Esophagus squamous epithelium (tissue), 5 donors: ENCODE data around the gene RCSD1. TPM values are rescaled to one million over a fixed set of nuclear protein-coding genes. Genes with fewer than 3 reads are reported as not detected.

Source experiments
- DNase-seq: peaks from one replicate; lab custom pipeline; 2025; lab: John Stamatoyannopoulos, UW
- H3K27ac ChIP-seq, 4 donors: fragments of 200-600 bp; sonication (generic); one replicate each; pipeline ENCODE4 v1.5.1; 2016 to 2019; ENCODE audit warnings: mild to moderate bottlenecking in 1 of 4
- H3K27me3 ChIP-seq, 4 donors: fragments of 200-600 bp; sonication (generic); 1 replicate in 3 of 4; 2 replicates in 1 of 4; pipeline versions ENCODE4 v1.5.1 to v1.6.0; 2017 to 2021; ENCODE audit warnings: antibody characterized with exemption in 1 of 4
- H3K36me3 ChIP-seq, 3 donors: fragments of 200-600 bp; sonication (generic); one replicate each; pipeline ENCODE4 v1.5.1; 2016 to 2019
- H3K4me1 ChIP-seq, 3 donors: fragments of 200-600 bp; sonication (generic); one replicate each; pipeline ENCODE4 v1.5.1; 2017 to 2019
- H3K4me3 ChIP-seq, 4 donors: fragments of 200-600 bp; sonication (generic); 1 replicate in 3 of 4; 2 replicates in 1 of 4; pipeline ENCODE4 v1.5.1; 2016 to 2019; ENCODE audit warnings: mild to moderate bottlenecking in 2 of 4, moderate library complexity in 1 of 4
- H3K9me3 ChIP-seq, 3 donors: fragments of 200-600 bp; sonication (generic); one replicate each; pipeline ENCODE4 v1.5.1; 2016 to 2019
- CTCF ChIP-seq, 6 experiments: fragments of 450-650 bp in 4 of 6; fragments of 200-600 bp in 2 of 6; sonication (generic) in 2 of 6; IDR thresholded peaks; one replicate each; pipeline ENCODE4 v1.5.1; 2016 to 2019; ENCODE audit warnings: antibody characterized with exemption in 6 of 6, mild to moderate bottlenecking in 4 of 6, moderate library complexity in 4 of 6
- POLR2A ChIP-seq, 4 donors: fragments of 450-650 bp; IDR thresholded peaks; one replicate each; pipeline ENCODE4 v1.6.1; 2017; ENCODE audit warnings: antibody characterized with exemption in 4 of 4, mild to moderate bottlenecking in 4 of 4, moderate library complexity in 3 of 4
- WGBS, 2 donors: methylation state at CpG; one replicate each; pipeline ENCODE4 v1.1.5; 2018; 5-methylcytosine and 5-hydroxymethylcytosine counted together
- intact Hi-C: fragments of 100-400 bp; cut with DNase I; formaldehyde crosslinking; loops from one replicate; pipeline ENCODE4 v1.15.0; 2022
- total RNA-seq, 4 donors: library from RNA; depleted of rRNA; stranded (reverse); fragments of >200 nt; gene quantifications; one replicate each; pipeline ENCODE4 v1.1.0, GENCODE V29; 2016
- donor health status: DM: yes; HTN: yes; CAD: no.

The RCSD1 gene
- total RNA-seq, 4 donors from 2014 or later, result 1.2 to 17.7 (median 3.4) TPM

DNA sequence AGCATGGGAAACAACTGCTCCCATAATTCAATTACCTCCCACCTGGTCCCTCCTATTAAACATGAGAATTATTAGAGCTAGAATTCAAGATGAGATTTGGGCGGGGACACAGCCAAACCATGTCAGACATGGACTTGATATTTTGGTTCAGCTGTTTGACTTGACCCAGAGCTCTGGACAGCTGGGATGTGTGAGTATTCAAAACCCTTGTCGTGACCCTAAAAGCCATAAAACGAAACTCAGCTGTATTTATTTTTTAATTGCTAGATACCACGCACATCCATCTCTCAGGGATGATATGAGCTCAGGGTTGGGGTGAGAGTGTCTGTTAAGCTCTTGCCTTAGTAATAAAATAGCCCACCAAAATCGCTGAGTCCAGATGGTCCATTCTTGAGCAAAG lies 45.4 kb downstream of the RCSD1 start:
- no peak overlapping the region for H3K4me3 ChIP-seq
- H3K27ac ChIP-seq, result no peak overlapping the region
- intact Hi-C loops, result no loop called here
- peaks cover 0 to 36% (median 15%) of the 10 kb centered on the region in 3 donors for H3K4me1 ChIP-seq
- H3K36me3 ChIP-seq, result no peaks in the 10 kb centered on the region
- TF ChIP-seq CTCF (IDR thresholded peaks at IDR 0.05) (no peak), POLR2A (IDR thresholded peaks at IDR 0.05) (no peak)
- H3K27me3 ChIP-seq, result no peaks in the 10 kb centered on the region
- no peaks in the 10 kb centered on the region for H3K9me3 ChIP-seq
- 85 to 92% methylated on average over 5 of the region's 5 CpGs for WGBS, 2 donors
- DNase-seq, result no peak

DNA sequence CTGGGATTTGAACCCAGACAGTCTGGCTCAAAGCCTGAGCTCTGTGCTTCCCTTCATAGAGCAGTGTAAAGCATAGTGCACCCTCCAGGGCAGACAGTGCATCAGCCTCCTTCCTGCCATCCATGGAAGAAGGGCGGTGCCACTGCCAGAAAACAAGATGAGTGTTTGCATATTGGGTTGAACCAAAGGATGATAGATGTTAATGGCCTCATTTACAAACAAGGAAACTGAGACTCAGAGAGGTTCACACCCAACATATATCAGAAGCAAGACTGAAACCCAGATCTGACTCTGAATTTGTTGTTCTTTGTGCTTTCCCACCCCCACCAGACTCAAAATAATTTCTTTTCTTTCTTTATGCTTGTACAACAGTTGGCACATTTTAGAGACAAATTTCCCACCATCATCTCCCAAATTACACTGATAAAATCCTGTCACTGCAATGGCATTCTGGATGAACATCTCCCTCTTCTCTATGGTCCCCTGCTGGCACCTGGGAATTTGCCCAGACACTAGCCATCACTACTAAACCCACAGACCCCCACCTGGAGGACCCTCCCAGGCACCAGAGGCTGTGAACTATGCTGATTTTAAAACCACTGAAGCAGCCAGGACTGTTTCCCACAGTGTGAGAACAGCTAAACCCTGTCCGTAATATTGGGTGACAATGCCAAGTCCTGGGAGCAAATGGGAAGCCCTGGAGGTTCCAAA lies 46.3 kb downstream of the RCSD1 start:
- no peaks in the 10 kb centered on the region for H3K36me3 ChIP-seq
- H3K9me3 ChIP-seq, result no peaks in the 10 kb centered on the region
- no peak overlapping the region for H3K27ac ChIP-seq
- DNase-seq, result no peak
- intact Hi-C loops, result no loop called here
- no peaks in the 10 kb centered on the region for H3K27me3 ChIP-seq
- no peak overlapping the region for H3K4me3 ChIP-seq
- peaks cover 5 to 36% (median 11%) of the 10 kb centered on the region in 3 donors for H3K4me1 ChIP-seq
- 70 to 88% methylated on average over 1 to 2 of the region's 2 CpGs for WGBS, 2 donors
- TF ChIP-seq CTCF (IDR thresholded peaks at IDR 0.05), result peak in 1 of 6 experiments; percentile 6
- TF ChIP-seq POLR2A (IDR thresholded peaks at IDR 0.05), result no peak

DNA sequence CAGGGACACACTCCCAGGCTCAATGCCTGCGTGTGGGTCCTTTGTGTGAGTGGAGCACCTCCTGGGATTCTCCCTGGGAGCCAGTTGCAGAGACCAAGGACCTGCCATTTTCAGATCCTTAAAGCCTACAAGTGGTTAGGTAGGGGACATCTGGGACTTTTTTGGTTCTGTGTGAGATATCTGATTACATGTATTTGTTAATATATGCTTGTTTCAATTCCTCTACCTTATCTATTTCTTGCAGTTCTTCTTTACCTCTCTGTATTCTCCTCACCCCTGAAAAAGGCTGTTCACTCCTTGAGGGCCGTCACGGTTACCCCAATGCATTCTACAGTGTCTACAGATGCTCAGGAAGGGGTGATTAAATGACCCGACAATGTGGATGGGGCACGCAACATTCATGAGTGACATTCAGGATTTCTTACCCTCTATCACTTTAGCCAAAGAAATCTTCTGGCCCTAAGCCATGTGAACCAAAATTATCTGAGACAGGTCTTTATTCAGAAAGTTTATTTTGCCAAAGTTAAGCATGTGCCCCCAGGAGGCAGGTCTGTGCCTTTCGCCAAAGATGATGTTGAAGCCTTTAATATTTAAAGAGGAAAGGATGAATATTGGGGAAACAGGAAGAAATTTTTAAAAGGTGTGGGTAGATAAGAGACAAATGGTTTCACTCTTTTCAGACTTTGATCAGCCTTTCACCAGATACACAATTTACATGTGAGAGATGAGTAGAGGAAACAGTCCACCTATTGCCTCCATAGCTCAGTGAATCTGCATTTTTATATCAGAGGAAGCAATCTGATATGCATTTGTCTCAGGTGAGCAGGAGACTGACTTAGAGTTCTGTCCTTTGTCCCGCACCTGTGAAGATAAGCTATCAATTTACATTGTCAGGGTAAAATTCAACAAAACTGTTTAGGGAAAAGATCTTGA lies 47.1 kb downstream of the RCSD1 start:
- Histone ChIP-seq H3K36me3 (no peaks in the 10 kb centered on the region), H3K4me3 (no peak overlapping the region), H3K27ac (no peak overlapping the region), H3K27me3 (no peaks in the 10 kb centered on the region), H3K9me3 (no peaks in the 10 kb centered on the region), H3K4me1 (peaks cover 5 to 36% (median 10%) of the 10 kb centered on the region in 3 donors)
- no peak for DNase-seq
- intact Hi-C loops, result no loop called here
- TF ChIP-seq CTCF (IDR thresholded peaks at IDR 0.05) (no peak), POLR2A (IDR thresholded peaks at IDR 0.05) (no peak)
- WGBS, 2 donors, result 87% methylated on average over 7 of the region's 7 CpGs

- H3K4me3 ChIP-seq, result no peak overlapping the region
- H3K36me3 ChIP-seq, result no peaks in the 10 kb centered on the region
- H3K27ac ChIP-seq, result no peak overlapping the region
- no peaks in the 10 kb centered on the region for H3K9me3 ChIP-seq
- WGBS, 2 donors, result 94 to 96% methylated on average over 10 of the region's 10 CpGs
- intact Hi-C loops, result no loop called here
- H3K4me1 ChIP-seq, result peaks cover 5 to 44% (median 13%) of the 10 kb centered on the region in 3 donors
- no peaks in the 10 kb centered on the region for H3K27me3 ChIP-seq
- no peak for DNase-seq
- TF ChIP-seq POLR2A (IDR thresholded peaks at IDR 0.05) (no peak), CTCF (IDR thresholded peaks at IDR 0.05) (no peak)
These were observed 48.4 kb downstream of the RCSD1 start for GRCh38 chr1:167678422-167678821.

DNA sequence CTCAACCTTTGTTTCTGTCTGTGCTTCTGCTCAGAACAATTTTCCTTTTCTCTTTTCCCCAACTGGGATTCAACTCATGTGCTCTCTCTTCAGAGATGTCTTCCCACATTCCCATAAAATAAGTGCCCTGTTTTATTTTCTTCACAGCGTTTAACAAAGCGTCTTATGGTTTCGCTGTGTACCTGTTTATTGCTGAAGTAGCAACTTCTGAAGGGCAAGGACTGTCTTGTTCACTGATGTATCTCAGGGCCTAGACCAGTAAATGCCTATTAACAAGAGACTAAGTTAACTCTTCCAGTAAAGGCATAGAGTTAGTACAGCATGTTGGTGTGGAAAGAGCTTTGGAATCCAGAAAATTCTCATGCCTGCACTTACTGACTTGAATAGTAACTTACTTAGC lies 48.8 kb downstream of the RCSD1 start:
- Histone ChIP-seq H3K36me3 (no peaks in the 10 kb centered on the region), H3K4me3 (no peak overlapping the region), H3K27ac (no peak overlapping the region), H3K9me3 (no peaks in the 10 kb centered on the region), H3K27me3 (no peaks in the 10 kb centered on the region), H3K4me1 (peaks cover 5 to 48% (median 17%) of the 10 kb centered on the region in 3 donors)
- intact Hi-C loops, result no loop called here
- no peak for DNase-seq
- no peak for TF ChIP-seq POLR2A (IDR thresholded peaks at IDR 0.05)
- TF ChIP-seq CTCF (IDR thresholded peaks at IDR 0.05), result no peak
- WGBS, 2 donors, result 94 to 100% methylated on average over 3 of the region's 3 CpGs
